ENCODE results near the gene GALNT1. TPM values are rescaled to one million over a fixed set of nuclear protein-coding genes. Genes with fewer than 3 reads are reported as not detected.

GALNT1 gene
- total RNA-seq, 2 donors from 2014 or later, result 31.1 to 32.0 TPM

DNA sequence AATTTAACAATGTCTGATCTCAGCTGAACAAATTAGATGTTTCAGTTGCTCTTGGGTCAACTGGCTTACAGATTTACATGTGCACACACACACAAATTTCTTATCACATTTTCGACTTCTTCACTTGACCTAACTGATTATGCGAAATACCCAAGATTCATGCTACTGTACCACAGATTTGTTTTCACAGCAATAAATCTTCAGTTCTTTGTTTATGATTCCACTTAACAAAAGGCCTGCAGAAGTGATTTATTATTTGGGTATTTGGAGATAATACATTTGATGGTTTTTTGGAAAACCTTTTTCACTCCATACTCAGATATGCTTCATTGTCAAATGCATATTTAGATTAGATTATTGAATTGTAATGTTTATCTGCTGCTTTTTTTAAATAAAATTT lies 129.0 kb downstream of the GALNT1 start:
- no peak for ATAC-seq (ENCODE audit: insufficient number of reproducible peaks, low FRiP score, low read depth)
- Histone ChIP-seq H3K36me3 (peaks cover 5% of the 10 kb centered on the region), H3K4me1 (ENCODE audit: control insufficient read depth in 1 of 2, low read depth in 2 of 2) (no peaks in the 10 kb centered on the region), H3K27ac (no peak overlapping the region), H3K4me3 (no peak overlapping the region), H3K27me3 (replicated peaks; ENCODE audit: insufficient read depth) (no peaks in the 10 kb centered on the region), H3K9me3 (no peaks in the 10 kb centered on the region)
- no peak for DNase-seq (ENCODE audit: low spot score)
- TF ChIP-seq, protein P1, sequence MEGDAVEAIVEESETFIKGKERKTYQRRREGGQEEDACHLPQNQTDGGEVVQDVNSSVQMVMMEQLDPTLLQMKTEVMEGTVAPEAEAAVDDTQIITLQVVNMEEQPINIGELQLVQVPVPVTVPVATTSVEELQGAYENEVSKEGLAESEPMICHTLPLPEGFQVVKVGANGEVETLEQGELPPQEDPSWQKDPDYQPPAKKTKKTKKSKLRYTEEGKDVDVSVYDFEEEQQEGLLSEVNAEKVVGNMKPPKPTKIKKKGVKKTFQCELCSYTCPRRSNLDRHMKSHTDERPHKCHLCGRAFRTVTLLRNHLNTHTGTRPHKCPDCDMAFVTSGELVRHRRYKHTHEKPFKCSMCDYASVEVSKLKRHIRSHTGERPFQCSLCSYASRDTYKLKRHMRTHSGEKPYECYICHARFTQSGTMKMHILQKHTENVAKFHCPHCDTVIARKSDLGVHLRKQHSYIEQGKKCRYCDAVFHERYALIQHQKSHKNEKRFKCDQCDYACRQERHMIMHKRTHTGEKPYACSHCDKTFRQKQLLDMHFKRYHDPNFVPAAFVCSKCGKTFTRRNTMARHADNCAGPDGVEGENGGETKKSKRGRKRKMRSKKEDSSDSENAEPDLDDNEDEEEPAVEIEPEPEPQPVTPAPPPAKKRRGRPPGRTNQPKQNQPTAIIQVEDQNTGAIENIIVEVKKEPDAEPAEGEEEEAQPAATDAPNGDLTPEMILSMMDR (IDR thresholded peaks at IDR 0.05), result no peak

DNA sequence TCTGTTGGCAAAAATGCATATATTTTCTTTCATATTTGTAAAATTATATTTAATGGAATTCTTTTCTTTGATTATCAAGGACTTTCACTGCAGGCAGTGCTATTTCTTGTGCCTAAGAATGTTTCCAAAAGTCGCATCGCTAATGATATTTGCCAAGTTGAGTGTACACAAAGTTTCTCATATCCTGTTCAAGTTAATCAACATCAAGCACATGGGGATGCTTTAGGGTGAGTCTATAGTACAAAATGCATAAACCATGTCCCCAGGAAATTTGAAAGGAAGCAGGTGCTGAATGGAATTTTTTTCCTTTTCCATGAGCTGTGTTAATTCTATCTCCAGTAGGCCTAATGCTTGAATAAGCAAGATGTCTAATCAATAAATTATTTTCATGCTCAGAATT lies 129.7 kb downstream of the GALNT1 start:
- DNase-seq (ENCODE audit: low spot score) (no peak), ATAC-seq (ENCODE audit: insufficient number of reproducible peaks, low FRiP score, low read depth) (no peak)
- TF ChIP-seq, protein P1 (IDR thresholded peaks at IDR 0.05), result no peak
- H3K4me1 ChIP-seq (ENCODE audit: control insufficient read depth in 1 of 2, low read depth in 2 of 2), result no peaks in the 10 kb centered on the region
- no peaks in the 10 kb centered on the region for H3K9me3 ChIP-seq
- no peak overlapping the region for H3K4me3 ChIP-seq
- no peaks in the 10 kb centered on the region for H3K27me3 ChIP-seq (replicated peaks; ENCODE audit: insufficient read depth)
- H3K36me3 ChIP-seq, result peaks cover 5% of the 10 kb centered on the region
- H3K27ac ChIP-seq, result no peak overlapping the region

GRCh38 chr18:35713545-35713944 lies 132.0 kb downstream of the GALNT1 start:
- no peaks in the 10 kb centered on the region for H3K4me1 ChIP-seq (ENCODE audit: control insufficient read depth in 1 of 2, low read depth in 2 of 2)
- no peaks in the 10 kb centered on the region for H3K9me3 ChIP-seq
- DNase-seq (ENCODE audit: low spot score) (no peak), ATAC-seq (ENCODE audit: insufficient number of reproducible peaks, low FRiP score, low read depth) (no peak)
- TF ChIP-seq, protein P1 (IDR thresholded peaks at IDR 0.05), result no peak
- H3K27ac ChIP-seq, result no peak overlapping the region
- peaks cover 5% of the 10 kb centered on the region for H3K36me3 ChIP-seq
- no peaks in the 10 kb centered on the region for H3K27me3 ChIP-seq (replicated peaks; ENCODE audit: insufficient read depth)
- H3K4me3 ChIP-seq, result no peak overlapping the region

GRCh38 chr18:35714539-35714938 lies 133.0 kb downstream of the GALNT1 start:
- DNase-seq (ENCODE audit: low spot score), result no peak
- no peaks in the 10 kb centered on the region for H3K9me3 ChIP-seq
- no peak for ATAC-seq (ENCODE audit: insufficient number of reproducible peaks, low FRiP score, low read depth)
- H3K27ac ChIP-seq, result no peak overlapping the region
- TF ChIP-seq, protein P1 (IDR thresholded peaks at IDR 0.05), result no peak
- no peaks in the 10 kb centered on the region for H3K4me1 ChIP-seq (ENCODE audit: control insufficient read depth in 1 of 2, low read depth in 2 of 2)
- H3K27me3 ChIP-seq (replicated peaks; ENCODE audit: insufficient read depth), result no peaks in the 10 kb centered on the region
- H3K36me3 ChIP-seq, result peaks cover 4% of the 10 kb centered on the region
- no peak overlapping the region for H3K4me3 ChIP-seq

- DNase-seq (ENCODE audit: low spot score), result no peak
- H3K9me3 ChIP-seq, result no peaks in the 10 kb centered on the region
- TF ChIP-seq, protein P1 (IDR thresholded peaks at IDR 0.05), result no peak
- no peak overlapping the region for H3K27ac ChIP-seq
- H3K36me3 ChIP-seq, result no peaks in the 10 kb centered on the region
- ATAC-seq (ENCODE audit: insufficient number of reproducible peaks, low FRiP score, low read depth), result no peak
- H3K4me1 ChIP-seq (ENCODE audit: control insufficient read depth in 1 of 2, low read depth in 2 of 2), result no peaks in the 10 kb centered on the region
- no peak overlapping the region for H3K4me3 ChIP-seq
- no peaks in the 10 kb centered on the region for H3K27me3 ChIP-seq (replicated peaks; ENCODE audit: insufficient read depth)
Measured at GRCh38 chr18:35715139-35715538, 133.6 kb downstream of the GALNT1 start.

Data from thoracic aorta (tissue), 2 donors.